ENCODE results near the gene BRD7.

Gene BRD7

DNA sequence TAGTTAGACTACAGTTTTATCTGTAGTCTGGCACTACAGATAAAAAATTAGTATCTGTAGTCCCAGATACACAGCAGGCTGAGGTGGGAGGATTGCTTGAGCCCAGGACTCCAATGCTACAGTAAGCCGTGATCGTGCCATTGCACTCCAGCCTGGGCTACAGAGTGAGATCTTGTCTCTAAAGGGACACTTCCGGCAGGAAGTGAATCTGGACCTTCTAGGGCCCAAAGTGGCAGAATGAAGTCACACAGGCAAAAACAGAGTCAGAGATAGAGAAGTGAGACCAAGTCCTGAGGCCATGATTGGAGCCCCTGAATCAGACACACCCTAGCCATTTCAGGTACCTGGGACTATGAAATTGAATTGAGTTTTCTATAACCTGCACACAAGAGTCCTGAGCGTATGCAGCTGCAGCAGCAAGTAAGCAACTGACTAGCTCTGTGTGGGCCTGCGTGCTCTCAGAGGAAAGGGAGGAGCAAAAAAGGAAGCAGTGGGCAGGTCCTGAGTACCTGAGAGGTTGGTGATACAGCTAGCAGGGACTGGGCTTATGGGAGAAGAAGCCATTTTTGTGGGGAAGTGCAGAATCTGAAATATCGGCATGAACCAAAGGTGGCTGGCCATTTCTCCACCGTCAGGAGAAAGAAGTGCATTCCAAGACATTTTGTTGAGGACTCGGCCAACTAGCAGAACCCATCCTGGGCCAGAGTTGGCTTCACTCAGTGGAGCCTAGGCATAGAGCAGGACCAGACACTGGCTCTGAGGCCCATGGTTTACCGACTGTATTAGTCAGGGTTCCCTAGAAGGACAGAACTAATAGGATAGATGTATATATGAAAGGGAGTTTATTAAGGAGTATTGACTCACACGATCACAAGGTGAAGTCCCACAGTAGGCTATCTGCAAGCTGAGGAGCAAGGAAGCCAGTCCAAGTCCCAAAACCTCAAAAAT lies 27.2 kb upstream of the BRD7 start:
- Mint-ChIP-seq H3K36me3 (no peaks in the 10 kb centered on the region), H3K9me3 (no peaks in the 10 kb centered on the region), H3K27ac (peak overlapping the region; percentile 91), H3K27me3 (no peaks in the 10 kb centered on the region), H3K4me3 (peak overlapping the region; percentile 41), H3K4me1 (peaks cover 33% of the 10 kb centered on the region)

DNA sequence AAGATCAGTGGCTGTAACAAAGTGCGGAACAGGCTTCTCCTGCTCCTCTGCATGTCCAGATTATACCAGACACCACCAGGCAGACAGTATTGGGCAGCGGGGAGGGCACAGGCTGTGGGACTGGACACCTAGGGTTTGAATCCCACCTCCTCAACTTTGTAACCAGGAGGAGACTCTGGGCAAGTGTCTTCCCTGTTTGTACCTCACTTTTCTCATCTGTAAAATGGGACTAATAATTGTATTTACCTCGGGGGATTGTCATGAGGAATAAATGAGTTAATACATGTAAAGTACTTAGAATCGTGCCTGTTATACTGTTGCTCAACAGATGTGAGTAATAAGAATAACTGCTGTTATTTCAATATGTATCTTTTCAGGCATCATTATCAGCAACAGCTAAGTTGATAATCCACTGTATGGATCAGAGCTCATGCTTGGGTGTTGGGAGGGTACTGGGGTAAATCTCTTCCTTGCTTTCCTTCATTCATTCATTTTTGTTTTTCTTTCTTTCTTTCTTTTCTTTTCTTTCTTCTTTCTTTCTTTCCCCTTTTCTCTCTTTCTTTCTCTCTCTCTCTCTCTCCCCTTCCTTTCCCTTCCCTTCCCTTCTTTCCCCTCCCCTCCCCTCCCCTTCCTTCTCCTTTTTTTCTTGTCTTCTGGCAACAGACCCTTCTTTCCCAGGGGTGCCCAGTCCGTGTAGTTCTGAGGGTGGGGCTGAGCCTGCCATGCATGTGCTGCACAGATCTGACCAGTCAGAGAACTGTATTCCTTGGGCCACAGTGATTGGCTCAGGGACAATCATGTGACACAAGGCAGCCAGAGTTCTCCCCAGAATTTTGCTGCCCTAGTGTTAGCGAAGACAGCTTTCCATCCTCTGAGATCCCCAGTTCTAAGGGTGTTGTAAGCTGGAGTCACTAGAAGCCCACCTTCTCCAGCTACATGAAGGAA lies 25.3 kb upstream of the BRD7 start:
- Mint-ChIP-seq H3K36me3 (no peaks in the 10 kb centered on the region), H3K9me3 (no peaks in the 10 kb centered on the region)

DNA sequence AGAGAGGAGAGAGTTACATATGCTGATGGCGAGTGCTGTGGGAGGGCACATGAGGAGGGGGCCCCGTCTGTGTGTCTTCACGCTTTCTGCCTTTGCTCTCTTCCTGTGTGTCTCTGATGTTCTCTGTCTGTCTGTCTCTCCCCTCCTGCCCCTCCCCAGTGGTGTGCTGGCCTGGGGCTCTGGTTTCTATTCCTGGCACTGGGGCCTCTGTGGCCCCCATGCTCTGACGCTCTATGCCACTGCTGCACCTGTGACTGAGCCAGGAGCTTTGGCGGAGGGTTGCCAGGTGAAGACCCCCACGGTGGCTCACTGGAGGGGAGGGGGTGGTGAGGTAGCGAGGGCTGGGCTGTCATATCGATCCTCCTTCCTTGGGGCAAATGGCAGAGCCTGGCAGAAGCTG lies 24.6 kb upstream of the BRD7 start:
- Mint-ChIP-seq H3K4me1 (peaks cover 26% of the 10 kb centered on the region), H3K27me3 (no peaks in the 10 kb centered on the region), H3K4me3 (no peak overlapping the region), H3K36me3 (no peaks in the 10 kb centered on the region), H3K9me3 (no peaks in the 10 kb centered on the region), H3K27ac (peak overlapping the region; percentile 66)

More for the DNA sequence above, 25.3 kb upstream of the BRD7 start:
- peaks cover 29% of the 10 kb centered on the region for H3K4me1 Mint-ChIP-seq
- no peaks in the 10 kb centered on the region for H3K27me3 Mint-ChIP-seq
- H3K4me3 Mint-ChIP-seq, result no peak overlapping the region
- H3K27ac Mint-ChIP-seq, result no peak overlapping the region

DNA sequence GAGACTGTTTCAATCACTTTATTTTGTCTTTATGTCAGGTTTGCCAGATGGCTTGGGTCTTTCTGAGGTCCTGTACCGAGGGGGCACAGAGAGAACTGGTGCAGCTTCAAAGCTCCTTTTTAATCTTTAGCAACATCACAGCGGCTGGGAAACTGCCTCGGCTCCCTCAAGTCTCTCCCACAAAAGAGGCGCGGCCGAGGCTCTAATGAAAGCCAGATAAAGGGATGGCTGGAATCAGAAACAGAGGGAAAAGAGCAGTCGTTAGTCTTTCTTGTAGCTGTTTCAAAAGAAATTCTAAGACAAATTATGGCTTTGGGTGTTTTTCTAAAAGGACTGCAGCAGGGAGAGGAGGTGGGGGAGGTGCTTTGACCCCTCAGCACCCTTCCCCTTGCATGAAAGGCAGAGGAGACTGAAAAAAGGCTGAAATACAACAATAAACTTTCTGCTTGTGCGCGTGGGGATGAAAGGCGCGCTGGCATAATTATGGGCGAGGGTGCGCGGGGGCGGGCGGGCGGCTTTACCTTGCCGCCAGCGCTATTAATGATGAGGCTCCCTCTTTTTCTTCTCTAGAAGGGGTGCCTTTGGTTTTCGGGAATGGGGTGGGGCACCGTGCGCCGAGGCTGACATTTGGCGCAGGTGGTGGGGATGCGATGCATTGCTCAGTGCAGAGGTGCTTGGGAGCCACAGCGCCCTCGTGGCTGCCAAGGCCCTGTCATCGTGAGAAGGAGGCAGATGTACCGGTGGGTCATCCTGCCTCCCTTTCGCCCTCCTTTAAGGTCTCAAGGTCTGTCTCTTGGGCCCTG lies 22.3 kb upstream of the BRD7 start:
- no peak overlapping the region for H3K4me3 Mint-ChIP-seq
- H3K4me1 Mint-ChIP-seq, result peaks cover 13% of the 10 kb centered on the region
- H3K9me3 Mint-ChIP-seq, result no peaks in the 10 kb centered on the region
- no peaks in the 10 kb centered on the region for H3K27me3 Mint-ChIP-seq
- H3K27ac Mint-ChIP-seq, result no peak overlapping the region
- H3K36me3 Mint-ChIP-seq, result no peaks in the 10 kb centered on the region

DNA sequence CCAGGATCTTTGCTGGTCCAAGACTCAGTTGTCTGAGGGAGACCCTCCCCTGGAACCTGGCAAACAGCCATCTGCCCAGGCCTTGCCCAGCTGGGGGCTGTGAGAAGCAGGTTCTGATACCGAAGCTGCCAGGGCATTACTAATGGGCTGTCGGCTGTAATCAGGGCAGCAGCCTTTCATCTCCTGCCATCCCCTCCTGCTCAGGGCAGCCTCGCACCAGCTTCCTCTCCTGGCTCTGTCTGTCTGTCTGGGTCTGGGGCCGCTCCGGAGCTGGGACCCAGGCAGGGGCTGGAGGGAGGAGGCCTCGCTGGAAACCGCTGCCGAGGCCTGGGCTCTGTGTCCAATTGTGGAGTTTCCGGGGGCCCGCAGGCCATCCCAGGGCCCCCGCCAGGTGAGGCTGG lies 21.6 kb upstream of the BRD7 start:
- Mint-ChIP-seq H3K4me1 (peaks cover 5% of the 10 kb centered on the region), H3K27ac (no peak overlapping the region), H3K27me3 (peaks cover 2% of the 10 kb centered on the region), H3K4me3 (no peak overlapping the region), H3K36me3 (no peaks in the 10 kb centered on the region), H3K9me3 (no peaks in the 10 kb centered on the region)

DNA sequence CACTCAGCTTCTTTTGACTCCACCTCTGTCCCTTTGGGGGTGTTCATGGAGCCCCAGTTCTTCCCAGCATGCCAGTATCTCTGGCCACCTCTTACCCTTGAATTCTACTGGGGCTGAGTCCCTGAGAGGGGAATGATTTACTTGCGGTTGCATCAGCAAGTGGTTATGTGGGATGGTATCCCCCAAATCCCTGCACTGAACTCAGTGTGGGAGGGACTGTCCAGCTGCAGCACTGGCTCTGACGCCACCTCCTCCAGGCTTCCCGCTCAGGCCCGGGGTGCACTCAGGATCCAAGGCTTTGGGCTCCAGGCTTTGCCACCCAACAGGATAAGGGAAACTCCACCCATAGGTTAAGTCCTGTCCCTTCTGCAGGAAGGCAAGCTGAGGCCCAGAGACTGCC lies 21.1 kb upstream of the BRD7 start:
- H3K27me3 Mint-ChIP-seq, result peaks cover 2% of the 10 kb centered on the region
- no peaks in the 10 kb centered on the region for H3K9me3 Mint-ChIP-seq
- H3K36me3 Mint-ChIP-seq, result no peaks in the 10 kb centered on the region
- H3K4me1 Mint-ChIP-seq, result peaks cover under 1% of the 10 kb centered on the region
- no peak overlapping the region for H3K4me3 Mint-ChIP-seq
- H3K27ac Mint-ChIP-seq, result no peak overlapping the region

DNA sequence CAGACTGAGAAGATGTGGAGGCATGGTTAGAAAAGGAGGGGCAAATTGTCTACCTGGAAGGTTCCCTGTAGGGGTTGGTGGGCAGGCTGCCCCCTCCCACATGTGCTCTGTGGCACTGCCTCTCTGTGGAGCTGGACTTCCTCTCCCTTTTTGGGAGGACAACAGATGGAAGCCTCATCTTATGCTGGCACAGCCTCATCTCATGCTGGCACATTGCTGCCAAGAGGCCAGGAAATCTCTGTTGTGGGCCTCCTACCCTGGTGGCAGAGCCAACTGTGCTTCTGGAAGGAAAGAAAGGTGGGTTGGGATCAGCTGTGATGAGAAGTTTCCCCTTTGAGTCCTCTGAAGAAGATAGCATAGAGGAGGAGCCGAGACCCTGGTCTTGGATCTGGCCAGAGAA lies 19.7 kb upstream of the BRD7 start:
- Mint-ChIP-seq H3K4me3 (no peak overlapping the region), H3K27me3 (peaks cover 2% of the 10 kb centered on the region), H3K4me1 (no peaks in the 10 kb centered on the region), H3K9me3 (no peaks in the 10 kb centered on the region), H3K27ac (no peak overlapping the region), H3K36me3 (no peaks in the 10 kb centered on the region)

DNA sequence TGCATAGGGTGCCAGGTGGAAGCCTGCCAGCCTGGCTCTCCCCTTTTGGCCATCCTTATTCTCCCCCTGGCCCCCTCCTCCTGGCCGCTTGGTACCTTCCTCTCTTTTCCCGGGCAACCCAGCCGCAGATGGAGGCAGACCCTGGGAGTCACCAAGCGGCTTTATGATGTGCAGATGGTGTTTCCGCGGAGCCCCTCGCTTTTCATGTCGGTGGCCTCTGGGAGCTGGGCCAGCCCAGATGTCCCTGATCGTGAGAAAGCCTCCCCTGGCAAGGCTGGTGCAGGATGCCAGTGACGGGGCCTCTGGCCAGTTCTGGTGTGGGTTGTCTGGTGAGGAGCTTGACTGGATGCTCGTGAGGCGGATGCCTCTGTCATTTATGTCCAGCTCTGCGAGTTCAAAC lies 18.0 kb upstream of the BRD7 start:
- Mint-ChIP-seq H3K9me3 (no peaks in the 10 kb centered on the region), H3K36me3 (no peaks in the 10 kb centered on the region), H3K4me1 (no peaks in the 10 kb centered on the region), H3K4me3 (no peak overlapping the region), H3K27ac (no peak overlapping the region), H3K27me3 (peaks cover 2% of the 10 kb centered on the region)

DNA sequence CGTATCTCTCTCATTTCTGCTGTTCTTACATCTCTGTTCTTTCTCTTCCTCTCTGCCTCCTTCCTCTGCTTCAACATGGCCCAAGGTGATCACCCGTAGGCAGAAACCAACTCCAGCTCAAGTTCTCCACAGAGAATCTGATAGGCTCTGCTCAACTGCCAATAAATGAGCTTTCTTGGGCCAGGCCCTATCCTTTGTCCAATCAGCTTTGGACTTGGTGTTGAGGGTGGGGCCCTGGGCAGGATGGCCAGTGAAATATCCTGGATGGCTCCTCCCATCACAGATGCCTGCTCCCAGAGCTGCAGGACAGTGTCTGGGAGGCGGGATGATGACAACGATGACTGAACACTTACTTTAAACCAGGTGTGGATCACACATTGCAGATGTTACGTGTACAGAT lies 17.4 kb upstream of the BRD7 start:
- Mint-ChIP-seq H3K9me3 (no peaks in the 10 kb centered on the region), H3K27ac (no peak overlapping the region), H3K27me3 (peaks cover 2% of the 10 kb centered on the region), H3K36me3 (no peaks in the 10 kb centered on the region), H3K4me1 (no peaks in the 10 kb centered on the region), H3K4me3 (no peak overlapping the region)

DNA sequence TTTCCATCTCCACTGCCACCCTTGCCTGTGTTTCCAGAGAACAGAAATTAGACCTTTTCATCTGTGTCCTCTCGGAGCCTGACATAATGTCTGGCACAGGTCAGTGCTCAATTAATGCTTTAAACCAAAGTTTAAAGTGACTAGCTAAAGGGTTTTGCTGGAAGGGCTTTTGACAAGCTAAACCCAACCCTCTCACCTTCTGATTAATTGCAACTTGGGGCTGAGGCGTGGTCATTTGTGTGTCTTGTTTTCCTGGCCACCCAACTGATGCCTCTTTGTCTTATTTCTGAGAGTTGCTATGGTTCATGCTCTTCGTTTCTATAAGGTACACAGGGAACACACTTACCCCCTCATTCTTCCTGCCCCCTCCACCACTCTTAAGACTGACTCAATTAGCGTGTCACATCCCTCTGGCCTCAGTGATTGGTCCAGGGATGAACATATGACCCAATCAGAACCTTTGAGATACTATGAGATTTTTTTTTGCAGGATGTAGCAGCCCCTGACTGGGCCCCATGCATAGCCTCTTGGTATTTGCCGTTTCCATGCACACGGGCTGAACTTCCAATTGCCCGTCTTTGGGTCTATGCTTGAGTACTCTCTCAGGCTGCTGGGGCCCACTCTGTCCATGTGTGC lies 15.8 kb upstream of the BRD7 start:
- H3K4me3 Mint-ChIP-seq, result no peak overlapping the region
- no peak overlapping the region for H3K27ac Mint-ChIP-seq
- H3K27me3 Mint-ChIP-seq, result peaks cover 2% of the 10 kb centered on the region
- no peaks in the 10 kb centered on the region for H3K36me3 Mint-ChIP-seq
- H3K4me1 Mint-ChIP-seq, result no peaks in the 10 kb centered on the region
- no peaks in the 10 kb centered on the region for H3K9me3 Mint-ChIP-seq

DNA sequence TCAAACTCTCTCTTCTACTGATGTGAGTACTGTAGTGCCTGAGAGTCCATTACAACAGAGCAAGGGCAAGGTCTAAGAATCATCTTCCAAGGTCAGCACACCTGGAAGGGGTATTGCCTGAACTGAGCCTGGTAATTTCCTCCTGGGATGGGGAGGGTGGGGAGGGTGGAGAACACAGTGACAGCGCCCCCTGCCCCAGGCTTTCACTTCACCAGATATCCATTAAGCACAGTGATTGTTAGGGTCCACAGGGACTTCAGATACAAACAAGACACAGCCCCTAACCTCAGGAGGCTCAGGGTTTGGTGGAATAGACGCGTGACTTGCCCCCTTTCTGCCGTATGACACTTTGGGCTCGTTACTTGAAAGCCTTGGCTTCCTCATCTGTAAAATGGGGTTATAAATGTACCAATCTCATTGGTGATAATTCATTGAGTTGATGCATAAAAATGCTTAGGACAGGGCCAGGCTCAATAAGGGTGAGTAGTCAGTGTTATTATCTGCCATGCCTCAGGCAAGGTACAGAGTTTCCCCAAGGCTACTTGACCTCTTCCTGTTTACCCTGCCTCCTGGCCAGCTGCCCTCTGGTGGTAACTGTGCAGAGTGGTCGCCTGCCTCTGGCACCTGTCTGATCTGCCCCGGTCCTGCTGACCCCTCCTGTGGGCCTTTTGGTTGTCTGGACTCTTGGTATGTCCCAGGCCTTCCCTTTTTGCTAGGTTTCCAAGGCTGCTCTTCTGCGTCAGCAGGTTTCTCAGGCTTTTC lies 13.1 kb upstream of the BRD7 start:
- Mint-ChIP-seq H3K36me3 (no peaks in the 10 kb centered on the region), H3K27ac (no peak overlapping the region), H3K9me3 (no peaks in the 10 kb centered on the region), H3K4me1 (no peaks in the 10 kb centered on the region), H3K27me3 (peaks cover 2% of the 10 kb centered on the region), H3K4me3 (no peak overlapping the region)

DNA sequence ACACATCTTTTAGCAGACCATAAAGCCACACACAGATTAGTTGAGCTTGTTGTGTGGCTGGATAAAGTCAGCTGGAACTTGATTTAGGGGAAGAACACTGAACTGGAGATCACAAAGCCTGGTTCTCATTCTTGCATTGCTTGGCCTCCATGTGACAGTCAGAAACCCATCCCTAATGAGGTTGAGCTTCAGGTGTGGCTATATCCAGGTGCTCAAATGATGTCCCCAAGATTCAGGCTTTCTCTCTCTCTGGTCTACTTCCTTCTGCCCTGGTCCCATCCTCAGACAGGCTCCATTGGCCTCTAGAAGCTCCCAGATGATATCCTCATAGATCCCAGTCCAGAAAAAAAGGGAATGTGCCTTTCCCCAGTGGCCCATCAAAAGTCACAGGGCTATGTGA lies 9.6 kb upstream of the BRD7 start:
- peaks cover 4% of the 10 kb centered on the region for H3K4me1 Mint-ChIP-seq
- no peaks in the 10 kb centered on the region for H3K36me3 Mint-ChIP-seq
- H3K27ac Mint-ChIP-seq, result no peak overlapping the region
- no peaks in the 10 kb centered on the region for H3K27me3 Mint-ChIP-seq
- H3K4me3 Mint-ChIP-seq, result no peak overlapping the region
- no peaks in the 10 kb centered on the region for H3K9me3 Mint-ChIP-seq

DNA sequence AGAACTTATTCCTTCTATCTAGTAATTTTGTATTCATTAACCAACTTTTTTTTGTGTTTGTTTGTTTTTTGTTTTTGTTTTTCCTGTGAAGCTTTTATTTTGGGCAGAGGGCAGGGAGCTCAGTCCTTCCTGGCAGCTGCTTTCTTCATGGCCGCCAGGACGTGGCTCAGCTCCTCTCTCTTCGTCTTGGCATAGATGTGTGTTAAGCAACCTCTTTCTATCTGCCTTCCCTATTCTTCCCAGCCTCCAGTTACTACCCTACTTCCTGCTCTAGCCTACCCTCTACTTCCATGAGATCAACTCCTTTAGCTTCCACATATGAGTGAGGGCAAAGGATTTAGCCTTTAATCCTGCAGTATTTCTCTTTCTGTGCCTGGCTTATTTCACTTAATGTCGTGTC lies 8.2 kb upstream of the BRD7 start:
- Mint-ChIP-seq H3K4me1 (peaks cover 4% of the 10 kb centered on the region), H3K27me3 (no peaks in the 10 kb centered on the region), H3K4me3 (no peak overlapping the region), H3K9me3 (no peaks in the 10 kb centered on the region), H3K27ac (no peak overlapping the region), H3K36me3 (peaks cover under 1% of the 10 kb centered on the region)

DNA sequence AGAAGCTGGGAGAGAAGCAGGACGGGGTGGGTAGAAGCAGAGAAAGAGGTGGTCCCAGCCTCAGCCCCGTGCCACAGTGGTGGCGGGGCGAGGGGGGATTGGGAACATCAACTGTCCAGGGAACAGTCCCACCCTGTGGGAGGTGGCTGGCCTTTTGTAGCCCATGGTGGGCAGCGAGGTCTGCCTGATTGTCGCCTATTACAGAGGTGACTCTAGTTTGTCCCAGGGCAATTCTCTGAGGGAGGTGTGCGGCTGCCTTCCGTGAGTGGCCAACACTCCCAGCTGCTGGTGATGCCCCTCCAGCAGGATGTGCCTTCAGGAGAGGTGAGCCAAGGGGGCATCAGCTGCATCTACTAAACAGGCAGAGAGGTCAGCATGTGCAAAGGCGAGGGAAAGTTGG lies 5.0 kb upstream of the BRD7 start:
- no peaks in the 10 kb centered on the region for H3K27me3 Mint-ChIP-seq
- no peaks in the 10 kb centered on the region for H3K9me3 Mint-ChIP-seq
- peaks cover 12% of the 10 kb centered on the region for H3K4me1 Mint-ChIP-seq
- H3K27ac Mint-ChIP-seq, result no peak overlapping the region
- peaks cover 2% of the 10 kb centered on the region for H3K36me3 Mint-ChIP-seq
- no peak overlapping the region for H3K4me3 Mint-ChIP-seq

Measured in activated naive CD4-positive, alpha-beta T cell treated with anti-CD3 and anti-CD28 coated beads, Interleukin-2, amount 50 U/mL, for 24 hours (primary cell).